ENCODE measurements around the gene SEMA3A.

DNA sequence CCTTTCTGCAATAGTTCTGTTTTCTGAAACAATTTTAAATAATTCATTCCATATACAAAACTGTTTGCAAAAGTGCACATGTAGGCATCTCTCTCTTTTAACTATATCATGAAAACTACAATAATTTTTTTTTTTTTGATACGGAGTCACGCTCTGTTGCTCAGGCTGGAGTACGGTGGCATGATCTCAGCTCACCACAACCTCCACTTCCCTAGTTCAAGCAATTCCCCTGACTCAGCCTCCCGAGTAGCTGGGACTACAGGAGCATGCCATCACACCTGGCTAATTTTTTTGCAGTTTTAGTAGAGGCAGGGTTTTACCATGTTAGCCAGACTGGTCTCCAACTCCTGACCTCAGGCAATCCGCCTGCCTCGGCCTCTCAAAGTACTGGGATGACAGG lies 44.0 kb upstream of the SEMA3A start:
- TF ChIP-seq, protein P1, sequence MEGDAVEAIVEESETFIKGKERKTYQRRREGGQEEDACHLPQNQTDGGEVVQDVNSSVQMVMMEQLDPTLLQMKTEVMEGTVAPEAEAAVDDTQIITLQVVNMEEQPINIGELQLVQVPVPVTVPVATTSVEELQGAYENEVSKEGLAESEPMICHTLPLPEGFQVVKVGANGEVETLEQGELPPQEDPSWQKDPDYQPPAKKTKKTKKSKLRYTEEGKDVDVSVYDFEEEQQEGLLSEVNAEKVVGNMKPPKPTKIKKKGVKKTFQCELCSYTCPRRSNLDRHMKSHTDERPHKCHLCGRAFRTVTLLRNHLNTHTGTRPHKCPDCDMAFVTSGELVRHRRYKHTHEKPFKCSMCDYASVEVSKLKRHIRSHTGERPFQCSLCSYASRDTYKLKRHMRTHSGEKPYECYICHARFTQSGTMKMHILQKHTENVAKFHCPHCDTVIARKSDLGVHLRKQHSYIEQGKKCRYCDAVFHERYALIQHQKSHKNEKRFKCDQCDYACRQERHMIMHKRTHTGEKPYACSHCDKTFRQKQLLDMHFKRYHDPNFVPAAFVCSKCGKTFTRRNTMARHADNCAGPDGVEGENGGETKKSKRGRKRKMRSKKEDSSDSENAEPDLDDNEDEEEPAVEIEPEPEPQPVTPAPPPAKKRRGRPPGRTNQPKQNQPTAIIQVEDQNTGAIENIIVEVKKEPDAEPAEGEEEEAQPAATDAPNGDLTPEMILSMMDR (conservative IDR thresholded peaks at IDR 0.05; ENCODE audit: low read length) = no peak
- no peak for TF ChIP-seq EZH2phosphoT487 (IDR thresholded peaks at IDR 0.05; ENCODE audit: borderline replicate concordance, low read depth, low read length)

All from OCI-LY7 (cell line).